ENCODE data around the gene PTPRB.

The PTPRB gene

GRCh38 chr12:70592664-70593063 lies 44.6 kb downstream of the PTPRB start:
- DNase-seq (ENCODE audit: low read depth in 2 of 2): no peak

GRCh38 chr12:70590549-70591226 lies 46.5 kb downstream of the PTPRB start:
- no peak for DNase-seq (ENCODE audit: low read depth in 2 of 2)

GRCh38 chr12:70590051-70590450 lies 47.2 kb downstream of the PTPRB start:
- peak; percentile 5 to 45 for DNase-seq (ENCODE audit: low read depth in 2 of 2)

GRCh38 chr12:70584332-70584731 lies 52.9 kb downstream of the PTPRB start:
- no peak for DNase-seq (ENCODE audit: low read depth in 2 of 2)

- DNase-seq (ENCODE audit: low read depth in 2 of 2): no peak
Observed at GRCh38 chr12:70583251-70583650, 54.0 kb downstream of the PTPRB start.

GRCh38 chr12:70581208-70581607 lies 56.0 kb downstream of the PTPRB start:
- DNase-seq (ENCODE audit: low read depth in 2 of 2): no peak

GRCh38 chr12:70577283-70577634 lies 60.0 kb downstream of the PTPRB start:
- no peak for DNase-seq (ENCODE audit: low read depth in 2 of 2)

GRCh38 chr12:70576341-70577282 lies 60.6 kb downstream of the PTPRB start:
- no peak for DNase-seq (ENCODE audit: low read depth in 2 of 2)

GRCh38 chr12:70571705-70572268 lies 65.4 kb downstream of the PTPRB start:
- no peak for DNase-seq (ENCODE audit: low read depth in 2 of 2)

GRCh38 chr12:70571029-70571428 lies 66.2 kb downstream of the PTPRB start:
- no peak for DNase-seq (ENCODE audit: low read depth in 2 of 2)

- no peak for DNase-seq (ENCODE audit: low read depth in 2 of 2)
Observed at GRCh38 chr12:70561550-70561949, 75.7 kb downstream of the PTPRB start.

GRCh38 chr12:70560671-70561070 lies 76.6 kb downstream of the PTPRB start:
- no peak for DNase-seq (ENCODE audit: low read depth in 2 of 2)

GRCh38 chr12:70559390-70559789 lies 77.8 kb downstream of the PTPRB start:
- DNase-seq (ENCODE audit: low read depth in 2 of 2): no peak

- no peak for DNase-seq (ENCODE audit: low read depth in 2 of 2)
Observed at GRCh38 chr12:70557583-70558191, 79.5 kb downstream of the PTPRB start.

- DNase-seq (ENCODE audit: low read depth in 2 of 2): no peak
Observed at GRCh38 chr12:70556179-70556869, 80.9 kb downstream of the PTPRB start.

- DNase-seq (ENCODE audit: low read depth in 2 of 2): no peak
Observed at GRCh38 chr12:70555081-70555480, 82.1 kb downstream of the PTPRB start.

- no peak for DNase-seq (ENCODE audit: low read depth in 2 of 2)
Observed at GRCh38 chr12:70553391-70553859, 83.8 kb downstream of the PTPRB start.

- DNase-seq (ENCODE audit: low read depth in 2 of 2): no peak
Observed at GRCh38 chr12:70551731-70552130, 85.5 kb downstream of the PTPRB start.

GRCh38 chr12:70550180-70550577 lies 87.0 kb downstream of the PTPRB start:
- DNase-seq (ENCODE audit: low read depth in 2 of 2): no peak

GRCh38 chr12:70549340-70550179 lies 87.7 kb downstream of the PTPRB start:
- no peak for DNase-seq (ENCODE audit: low read depth in 2 of 2)

GRCh38 chr12:70543444-70543843 lies 93.8 kb downstream of the PTPRB start:
- DNase-seq (ENCODE audit: low read depth in 2 of 2): no peak

Measured in stimulated activated CD4-positive, alpha-beta T cell treated with anti-CD3 and anti-CD28 coated beads, Interleukin-12 subunit alpha, Interleukin-12 subunit beta, amount 100 ng/mL, for 24 hours (primary cell).